H1 (cell line): ENCODE results near the gene GPR162.

Source experiments
- EP300 ChIP-seq, 2 experiments: IDR thresholded peaks; 1 replicate in 1 of 2; 2 replicates in 1 of 2; pipeline ENCODE4 v1.6.1; 2011 to 2012; ENCODE audit warnings: low read depth in 2 of 2, low read length in 2 of 2, mild to moderate bottlenecking in 2 of 2, borderline replicate concordance in 1 of 2, inconsistent platforms in 1 of 2, moderate library complexity in 1 of 2
- GABPA ChIP-seq: IDR thresholded peaks from 2 replicates; pipeline ENCODE4 v1.6.1; 2011; ENCODE audit warnings: mild to moderate bottlenecking, low read length, moderate library complexity, borderline replicate concordance; ENCODE audit not compliant: insufficient read depth
- JUND ChIP-seq: IDR thresholded peaks from 2 replicates; pipeline ENCODE4 v1.6.1; 2011; ENCODE audit warnings: mild to moderate bottlenecking, improper control_type of control experiment, low read length
- MAX ChIP-seq: IDR thresholded peaks from 2 replicates; pipeline ENCODE4 v1.6.1; 2012; ENCODE audit warnings: inconsistent platforms
- POLR2A ChIP-seq, 2 experiments: IDR thresholded peaks; 1 replicate in 1 of 2; 2 replicates in 1 of 2; pipeline ENCODE4 v1.6.1; 2011; ENCODE audit warnings: low read depth in 2 of 2, low read length in 2 of 2, mild to moderate bottlenecking in 2 of 2; ENCODE audit errors: control extremely low read depth in 1 of 2
- POLR2AphosphoS5 ChIP-seq: IDR thresholded peaks from 2 replicates; pipeline ENCODE4 v1.6.1; 2011; ENCODE audit warnings: low read depth, low read length
- TF ChIP-seq, protein P1 (sequence below), 3 experiments: IDR thresholded peaks; 1 replicate in 2 of 3; 2 replicates in 1 of 3; pipeline versions ENCODE4 v1.5.1 to v1.6.1; 2011; ENCODE audit warnings: low read length in 3 of 3, mild to moderate bottlenecking in 3 of 3, inconsistent platforms in 2 of 3, low read depth in 1 of 3, moderate library complexity in 1 of 3; ENCODE audit not compliant: insufficient read depth in 1 of 3; ENCODE audit errors: control extremely low read depth in 1 of 3

GRCh38 chr12:6851921-6852650 lies 30.5 kb downstream of the GPR162 start, which contains the start of gene USP5:
- no peak for TF ChIP-seq EP300 (IDR thresholded peaks at IDR 0.05; ENCODE audit: borderline replicate concordance in 1 of 2, low read depth in 2 of 2, low read length in 2 of 2)
- TF ChIP-seq MAX: peak; percentile 82
- TF ChIP-seq, protein P1, sequence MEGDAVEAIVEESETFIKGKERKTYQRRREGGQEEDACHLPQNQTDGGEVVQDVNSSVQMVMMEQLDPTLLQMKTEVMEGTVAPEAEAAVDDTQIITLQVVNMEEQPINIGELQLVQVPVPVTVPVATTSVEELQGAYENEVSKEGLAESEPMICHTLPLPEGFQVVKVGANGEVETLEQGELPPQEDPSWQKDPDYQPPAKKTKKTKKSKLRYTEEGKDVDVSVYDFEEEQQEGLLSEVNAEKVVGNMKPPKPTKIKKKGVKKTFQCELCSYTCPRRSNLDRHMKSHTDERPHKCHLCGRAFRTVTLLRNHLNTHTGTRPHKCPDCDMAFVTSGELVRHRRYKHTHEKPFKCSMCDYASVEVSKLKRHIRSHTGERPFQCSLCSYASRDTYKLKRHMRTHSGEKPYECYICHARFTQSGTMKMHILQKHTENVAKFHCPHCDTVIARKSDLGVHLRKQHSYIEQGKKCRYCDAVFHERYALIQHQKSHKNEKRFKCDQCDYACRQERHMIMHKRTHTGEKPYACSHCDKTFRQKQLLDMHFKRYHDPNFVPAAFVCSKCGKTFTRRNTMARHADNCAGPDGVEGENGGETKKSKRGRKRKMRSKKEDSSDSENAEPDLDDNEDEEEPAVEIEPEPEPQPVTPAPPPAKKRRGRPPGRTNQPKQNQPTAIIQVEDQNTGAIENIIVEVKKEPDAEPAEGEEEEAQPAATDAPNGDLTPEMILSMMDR (IDR thresholded peaks at IDR 0.05; ENCODE audit: control extremely low read depth in 1 of 3, insufficient read depth in 1 of 3, low read depth in 1 of 3, low read length in 3 of 3): no peak
- TF ChIP-seq POLR2A (IDR thresholded peaks at IDR 0.05; ENCODE audit: control extremely low read depth in 1 of 2, low read depth in 2 of 2, low read length in 2 of 2): peak in 1 of 2 experiments; percentile 79; a peak in 2 of 3 replicates
- peak; percentile 74; the same call in 1 of the 2 replicates for TF ChIP-seq POLR2AphosphoS5
- TF ChIP-seq JUND: no peak
- peak; percentile 75; the same call in 1 of the 2 replicates for TF ChIP-seq GABPA
